Measurements from ENCODE around the gene SLC39A3. TPM values are rescaled to one million over a fixed set of nuclear protein-coding genes. Genes with fewer than 3 reads are reported as not detected.

The SLC39A3 gene
- total and polyA plus RNA-seq, 12 donors: 25.1 to 75.8 (median 41.8) TPM

DNA sequence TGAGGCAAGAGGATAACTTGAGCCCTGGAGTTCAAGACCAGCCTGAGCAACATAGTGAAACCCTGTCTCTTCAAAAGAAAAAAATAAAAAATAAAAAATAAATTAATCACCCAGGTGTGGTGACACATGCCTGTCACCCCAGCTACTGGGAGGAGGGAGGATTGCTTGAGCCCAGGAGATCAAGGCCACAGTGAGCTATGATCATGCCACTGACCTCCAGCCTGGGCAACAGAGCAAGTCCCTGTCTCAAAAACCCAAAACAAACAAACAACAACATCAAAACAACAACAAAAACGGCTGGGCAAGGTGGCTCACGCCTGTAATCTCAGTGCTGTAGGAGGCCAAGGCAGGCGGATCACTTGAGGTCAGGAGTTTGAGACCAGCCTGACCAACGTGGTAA, 4.3 kb upstream of the SLC39A3 start:
- TF ChIP-seq POLR2A (IDR thresholded peaks at IDR 0.05): no peak
- TF ChIP-seq, protein P1, sequence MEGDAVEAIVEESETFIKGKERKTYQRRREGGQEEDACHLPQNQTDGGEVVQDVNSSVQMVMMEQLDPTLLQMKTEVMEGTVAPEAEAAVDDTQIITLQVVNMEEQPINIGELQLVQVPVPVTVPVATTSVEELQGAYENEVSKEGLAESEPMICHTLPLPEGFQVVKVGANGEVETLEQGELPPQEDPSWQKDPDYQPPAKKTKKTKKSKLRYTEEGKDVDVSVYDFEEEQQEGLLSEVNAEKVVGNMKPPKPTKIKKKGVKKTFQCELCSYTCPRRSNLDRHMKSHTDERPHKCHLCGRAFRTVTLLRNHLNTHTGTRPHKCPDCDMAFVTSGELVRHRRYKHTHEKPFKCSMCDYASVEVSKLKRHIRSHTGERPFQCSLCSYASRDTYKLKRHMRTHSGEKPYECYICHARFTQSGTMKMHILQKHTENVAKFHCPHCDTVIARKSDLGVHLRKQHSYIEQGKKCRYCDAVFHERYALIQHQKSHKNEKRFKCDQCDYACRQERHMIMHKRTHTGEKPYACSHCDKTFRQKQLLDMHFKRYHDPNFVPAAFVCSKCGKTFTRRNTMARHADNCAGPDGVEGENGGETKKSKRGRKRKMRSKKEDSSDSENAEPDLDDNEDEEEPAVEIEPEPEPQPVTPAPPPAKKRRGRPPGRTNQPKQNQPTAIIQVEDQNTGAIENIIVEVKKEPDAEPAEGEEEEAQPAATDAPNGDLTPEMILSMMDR (IDR thresholded peaks at IDR 0.05): no peak
- no peak for DNase-seq
- H3K27me3 ChIP-seq: no peaks in the 10 kb centered on the region
- intact Hi-C loops (cut with DNase I): no loop called here
- no peak overlapping the region for H3K27ac ChIP-seq
- H3K36me3 ChIP-seq (replicated peaks in 1 of 2): no peaks in the 10 kb centered on the region
- H3K4me3 ChIP-seq: no peak overlapping the region
- H3K4me1 ChIP-seq (replicated peaks in 1 of 2): peaks cover 3 to 4% of the 10 kb centered on the region in 2 donors
- 30 to 47% (median 39%) methylated on average over 4 of the region's 4 CpGs for WGBS, 4 donors
- H3K9me3 ChIP-seq (replicated peaks in 1 of 3): no peaks in the 10 kb centered on the region

DNA sequence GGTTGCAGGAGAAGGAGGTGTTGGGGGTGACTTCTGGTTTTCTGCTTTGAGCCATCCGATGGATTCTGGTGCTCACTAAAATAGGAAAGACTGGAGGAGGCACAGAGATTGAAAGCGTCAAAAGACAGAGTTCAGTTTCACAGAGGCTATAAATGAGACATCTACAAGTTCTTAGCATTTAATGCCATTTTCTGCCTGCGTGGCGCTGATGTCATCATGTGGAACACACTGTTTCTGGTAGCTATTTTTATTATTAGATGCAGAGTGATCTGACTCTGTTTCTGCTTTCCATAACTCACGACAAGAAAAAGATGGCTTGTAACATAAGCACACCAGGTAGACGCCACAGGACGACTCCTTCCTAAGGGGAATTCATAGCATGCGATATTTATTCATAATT, 3.3 kb upstream of the SLC39A3 start:
- no peak for TF ChIP-seq POLR2A (IDR thresholded peaks at IDR 0.05)
- TF ChIP-seq, protein P1 (IDR thresholded peaks at IDR 0.05): no peak
- intact Hi-C loops (cut with DNase I): no loop called here
- DNase-seq: no peak
- no peak overlapping the region for H3K27ac ChIP-seq
- 65 to 71% (median 67%) methylated on average over 8 of the region's 8 CpGs for WGBS, 4 donors
- no peaks in the 10 kb centered on the region for H3K9me3 ChIP-seq (replicated peaks in 1 of 3)
- H3K27me3 ChIP-seq: no peaks in the 10 kb centered on the region
- no peak overlapping the region for H3K4me3 ChIP-seq
- peaks cover 5 to 7% of the 10 kb centered on the region in 2 donors for H3K4me1 ChIP-seq (replicated peaks in 1 of 2)
- H3K36me3 ChIP-seq (replicated peaks in 1 of 2): no peaks in the 10 kb centered on the region

DNA sequence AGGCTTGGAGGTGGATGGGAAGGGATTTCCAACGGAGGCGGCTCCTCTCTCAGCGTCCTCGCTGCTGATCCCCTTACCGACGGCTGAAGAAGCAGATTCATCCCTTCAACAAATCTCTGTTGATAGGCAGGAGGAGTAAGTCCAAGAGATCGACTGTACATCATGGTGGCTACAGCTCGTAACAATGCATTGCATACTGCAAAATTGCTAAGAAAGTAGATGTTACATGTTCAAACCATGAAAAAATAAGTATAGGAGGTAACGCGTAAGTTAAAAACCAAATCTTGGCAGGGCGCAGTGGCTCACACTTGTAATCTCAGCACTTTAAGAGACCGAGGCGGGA, 468 bp upstream of the SLC39A3 start:
- Histone ChIP-seq H3K27ac (no peak overlapping the region), H3K27me3 (no peaks in the 10 kb centered on the region), H3K4me1 (replicated peaks in 1 of 2) (peaks cover 5 to 7% of the 10 kb centered on the region in 2 donors), H3K9me3 (replicated peaks in 1 of 3) (no peaks in the 10 kb centered on the region), H3K36me3 (replicated peaks in 1 of 2) (peaks cover 0 to 10% of the 10 kb centered on the region in 2 donors), H3K4me3 (no peak overlapping the region)
- intact Hi-C loops (cut with DNase I): no loop called here
- no peak for DNase-seq
- 44 to 70% (median 44%) methylated on average over 8 to 13 of the region's 13 CpGs for WGBS, 4 donors
- no peak for TF ChIP-seq POLR2A (IDR thresholded peaks at IDR 0.05)
- TF ChIP-seq, protein P1 (IDR thresholded peaks at IDR 0.05): no peak

DNA sequence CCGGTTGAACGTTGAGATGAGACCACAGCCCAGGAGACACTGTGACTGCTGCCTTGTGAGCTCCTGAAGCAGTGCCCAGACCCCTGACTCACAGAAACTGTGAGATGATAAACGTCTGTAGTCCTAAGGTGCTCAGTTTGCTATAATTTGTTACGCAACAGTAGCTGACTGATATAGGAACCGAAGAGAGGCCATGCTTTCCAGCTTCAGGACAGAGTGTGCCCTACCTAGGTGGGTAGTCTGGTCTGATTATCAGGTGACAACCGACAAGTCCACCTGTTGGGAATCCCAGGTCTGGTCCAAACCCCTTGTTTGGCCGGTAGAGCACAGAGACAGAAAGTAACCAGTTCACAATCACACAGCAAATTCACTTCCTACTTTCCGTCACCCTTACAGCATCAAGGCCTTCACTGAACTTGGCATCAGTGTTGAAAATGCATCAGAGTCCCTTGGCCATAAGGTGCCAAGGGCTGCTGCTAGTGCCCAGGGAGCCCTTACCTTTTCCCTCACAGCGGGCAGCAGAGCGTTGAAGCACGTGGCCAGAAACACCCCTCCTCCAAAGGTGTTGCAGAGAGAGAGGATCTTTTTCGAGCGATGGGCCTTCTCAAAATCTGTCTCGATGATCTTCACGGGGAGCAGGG, 3.1 kb downstream of the SLC39A3 start:
- TF ChIP-seq, protein P1 (IDR thresholded peaks at IDR 0.05): no peak
- no peak for TF ChIP-seq POLR2A (IDR thresholded peaks at IDR 0.05)

More for the DNA sequence above, 3.1 kb downstream of the SLC39A3 start:
- H3K27me3 ChIP-seq: no peaks in the 10 kb centered on the region
- 91 to 97% (median 96%) methylated on average over 10 to 15 of the region's 15 CpGs for WGBS, 4 donors
- H3K9me3 ChIP-seq (replicated peaks in 1 of 3): no peaks in the 10 kb centered on the region
- intact Hi-C loops (cut with DNase I): no loop called here
- peaks cover 0 to 17% of the 10 kb centered on the region in 2 donors for H3K36me3 ChIP-seq (replicated peaks in 1 of 2)
- H3K4me1 ChIP-seq (replicated peaks in 1 of 2): peaks cover 5 to 7% of the 10 kb centered on the region in 2 donors
- no peak overlapping the region for H3K4me3 ChIP-seq
- no peak for DNase-seq
- H3K27ac ChIP-seq: no peak overlapping the region

Data from adrenal gland (tissue), 12 donors.